Endometrial microvascular endothelial cells (primary cell): ENCODE measurements around the gene MALSU1. TPM values are rescaled to one million over a fixed set of nuclear protein-coding genes. Genes with fewer than 3 reads are reported as not detected.

ENCODE experiments used
- in situ Hi-C: cut with HindIII; loops from 2 replicates; pipeline ENCODE4 v1.10.0; 2017; ENCODE audit warnings: low sequenced_read_pairs, low pct_unique_long_range_greater_than_20kb; ENCODE audit errors: inconsistent ontology term
- total RNA-seq: library from RNA; depleted of rRNA; stranded (reverse); fragments of >200 nt; gene quantifications from one replicate; pipeline ENCODE4 v1.2.3, GENCODE V29; 2015; ENCODE audit errors: inconsistent ontology term

MALSU1 gene
- total RNA-seq, 1 donor from 2014 or later, result 77.7 TPM

- in situ Hi-C loops, result no loop called here
These were observed 32.0 kb downstream of the MALSU1 start for GRCh38 chr7:23331132-23331531.

- in situ Hi-C loops, result no loop called here
These were observed 33.1 kb downstream of the MALSU1 start for GRCh38 chr7:23332193-23332592.

DNA sequence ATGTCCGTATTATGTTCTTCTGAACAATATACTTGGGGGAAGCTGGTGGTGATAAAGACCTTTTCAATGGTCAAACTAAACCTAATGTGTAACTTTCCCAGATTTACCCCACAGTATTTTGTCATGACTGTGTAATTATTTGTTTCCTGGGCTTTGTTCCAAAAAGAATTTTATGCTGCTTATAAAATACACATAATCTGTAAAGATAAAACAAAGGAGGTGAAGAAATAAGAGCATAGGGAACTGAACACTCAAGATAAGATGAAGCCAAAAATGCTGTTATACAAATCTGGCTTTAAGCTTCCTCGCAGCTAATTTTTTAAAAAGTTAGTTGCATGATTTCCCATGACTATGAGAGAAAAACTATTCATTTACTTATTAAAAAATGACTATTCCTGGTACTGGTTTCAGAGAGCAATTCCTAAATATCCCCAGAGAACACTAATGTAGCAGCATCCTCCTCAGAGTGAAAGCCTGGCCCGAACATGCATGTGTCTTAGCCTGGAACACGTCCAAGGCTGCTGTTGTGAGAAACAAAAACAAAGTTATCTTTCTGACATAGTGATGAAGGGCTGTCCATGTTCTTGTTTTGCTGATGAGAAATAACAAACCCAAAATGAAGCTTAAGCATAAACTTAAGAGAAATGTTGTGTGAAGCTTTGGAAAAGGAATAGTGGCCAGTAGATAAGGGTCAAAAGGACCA is 33.9 kb downstream of the MALSU1 start:
- in situ Hi-C loops, result no loop called here

- in situ Hi-C loops, result no loop called here
These were observed 34.6 kb downstream of the MALSU1 start for GRCh38 chr7:23333671-23334246.

DNA sequence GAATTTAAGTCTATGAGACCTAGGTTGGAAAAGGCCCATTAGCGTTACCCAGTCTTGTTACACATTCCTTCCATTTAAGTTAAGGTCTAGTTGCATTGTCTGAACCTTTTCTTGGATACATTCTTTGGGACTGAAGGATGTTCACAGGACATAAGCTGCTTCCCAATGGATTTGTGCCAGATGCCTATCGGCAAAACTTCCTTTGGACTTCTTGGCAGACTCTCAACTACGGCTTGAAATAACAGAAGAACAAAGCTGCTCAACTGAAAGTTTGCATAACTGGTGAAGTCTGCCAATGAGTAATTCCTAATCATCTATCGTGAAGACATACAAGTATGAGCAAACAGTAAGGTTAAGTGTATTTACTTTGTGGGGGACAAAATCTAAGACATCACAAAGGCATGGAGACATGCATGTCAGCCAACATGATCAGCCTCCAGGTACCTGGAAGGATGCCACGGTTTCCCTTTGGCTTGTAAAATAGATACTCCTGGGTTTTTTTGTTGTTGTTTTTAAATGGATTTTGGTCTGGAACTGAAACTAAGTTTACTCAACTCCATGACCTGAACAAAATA is 35.4 kb downstream of the MALSU1 start:
- in situ Hi-C loops, result no loop called here

- in situ Hi-C loops, result no loop called here
These were observed 36.0 kb downstream of the MALSU1 start for GRCh38 chr7:23335136-23335535.

- in situ Hi-C loops, result no loop called here
These were observed 36.5 kb downstream of the MALSU1 start for GRCh38 chr7:23335621-23336020.

DNA sequence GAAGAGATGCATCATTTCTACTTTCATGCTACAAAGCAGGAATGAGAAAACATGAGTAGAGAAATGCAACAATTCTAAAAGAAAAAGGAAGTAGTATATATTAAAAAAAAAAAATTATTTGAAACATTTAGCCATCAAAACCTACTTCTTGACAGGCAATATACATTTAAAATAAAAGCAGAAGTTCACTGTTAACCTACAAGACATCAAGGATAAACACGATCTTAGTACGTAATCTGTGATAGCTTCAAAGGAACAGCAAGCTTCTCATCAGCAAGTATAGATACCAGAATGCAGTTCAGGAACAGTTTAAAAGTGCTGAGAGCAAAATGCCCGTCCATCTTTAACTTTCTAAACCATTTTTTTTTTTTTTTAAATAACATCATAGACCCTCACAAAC is 36.9 kb downstream of the MALSU1 start:
- in situ Hi-C loops, result no loop called here

DNA sequence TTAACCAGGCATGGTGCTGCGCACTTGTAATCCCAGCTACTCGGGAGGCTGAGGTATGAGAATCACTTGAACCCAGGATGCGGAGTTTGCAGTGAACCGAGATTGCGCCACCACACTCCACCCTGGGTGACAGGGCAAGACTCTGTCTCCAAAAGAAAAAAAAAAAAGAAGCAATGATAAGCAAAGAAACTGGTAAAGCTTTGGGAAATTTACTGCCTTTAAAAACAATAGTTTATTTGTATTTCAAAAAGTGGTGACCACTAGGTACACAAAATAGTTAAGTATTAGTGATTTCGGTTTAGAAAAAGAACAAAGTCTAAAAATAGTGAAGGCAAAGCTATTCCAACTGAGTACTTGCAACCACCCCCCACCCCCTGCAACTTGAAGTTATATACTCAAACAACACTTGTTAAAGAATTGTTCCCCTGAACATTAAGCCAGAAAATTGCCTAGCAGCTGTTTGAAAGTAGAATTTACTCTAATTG is 37.7 kb downstream of the MALSU1 start:
- in situ Hi-C loops, result no loop called here

DNA sequence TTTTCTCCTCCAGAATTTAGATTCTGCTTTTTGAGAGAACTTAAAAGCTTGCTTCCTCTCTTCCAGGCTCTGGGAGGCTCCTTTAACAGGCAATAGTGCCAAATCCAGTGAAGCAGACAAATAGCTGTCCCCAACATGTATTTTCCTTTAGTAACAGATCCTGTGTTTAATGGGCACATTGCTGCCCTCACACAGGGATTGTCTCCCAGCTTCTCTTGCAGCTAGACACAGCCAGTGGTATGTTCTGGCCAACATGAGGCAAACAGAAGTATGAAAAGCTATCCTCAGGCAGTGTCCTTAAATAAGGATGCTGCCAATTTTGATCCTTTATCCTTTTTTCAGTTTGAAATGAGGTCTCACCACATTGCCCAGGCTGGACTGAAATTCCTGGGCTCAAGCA is 38.2 kb downstream of the MALSU1 start:
- in situ Hi-C loops, result no loop called here

- in situ Hi-C loops, result no loop called here
These were observed 39.3 kb downstream of the MALSU1 start for GRCh38 chr7:23338439-23338838.

DNA sequence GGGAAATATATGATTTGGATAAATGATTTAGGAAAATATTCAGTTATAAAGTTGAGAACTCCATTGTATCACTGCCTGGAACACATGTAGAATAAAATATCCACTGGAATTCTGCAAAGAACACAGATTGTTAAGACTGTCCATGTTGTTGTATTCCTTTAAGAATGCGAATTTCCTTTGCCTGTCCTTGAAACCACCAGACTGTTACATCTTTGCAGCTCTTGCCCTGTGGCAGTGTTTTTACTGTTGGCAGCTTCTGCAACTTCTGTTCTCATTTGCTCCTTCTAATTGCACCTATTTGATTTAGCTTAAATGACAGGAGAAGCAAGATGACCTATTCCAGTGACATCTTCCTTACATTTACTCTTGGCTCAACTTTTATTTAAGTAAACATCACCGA is 39.7 kb downstream of the MALSU1 start:
- in situ Hi-C loops, result no loop called here

DNA sequence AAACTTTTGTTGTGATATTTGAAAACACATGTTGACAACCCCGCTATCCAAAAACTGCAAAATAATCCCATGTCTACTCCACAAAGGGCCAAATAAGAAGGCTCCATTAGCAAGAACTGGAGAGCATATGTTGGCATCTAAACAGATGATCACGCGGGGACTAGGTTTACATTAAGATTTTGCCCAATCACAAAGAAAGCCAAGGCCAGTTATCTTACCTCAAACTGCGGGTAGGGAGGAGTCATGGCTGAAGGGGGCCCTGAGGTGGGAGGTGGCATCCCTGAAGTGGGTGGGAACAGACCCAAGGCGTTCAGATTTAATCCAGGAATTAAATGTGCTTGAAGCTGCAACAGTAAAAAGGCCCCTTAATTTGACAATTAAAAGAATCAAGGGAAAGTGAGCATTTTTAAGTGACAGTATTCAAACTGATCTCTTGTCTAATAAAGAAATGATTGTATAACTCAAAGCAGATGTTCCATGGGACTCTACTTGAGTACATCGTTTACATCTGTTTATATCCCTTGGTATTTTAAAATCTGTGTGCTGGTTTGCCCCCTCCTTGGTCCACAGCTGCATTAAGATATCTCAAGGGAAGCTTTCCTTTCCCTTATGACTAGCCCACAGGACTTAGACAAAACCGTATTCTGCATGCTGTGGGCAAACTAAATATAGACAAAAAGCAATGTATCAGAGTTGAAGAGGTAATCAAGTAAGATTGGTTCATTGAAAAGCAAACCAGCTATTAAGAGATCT is 42.9 kb downstream of the MALSU1 start:
- in situ Hi-C loops, result no loop called here

DNA sequence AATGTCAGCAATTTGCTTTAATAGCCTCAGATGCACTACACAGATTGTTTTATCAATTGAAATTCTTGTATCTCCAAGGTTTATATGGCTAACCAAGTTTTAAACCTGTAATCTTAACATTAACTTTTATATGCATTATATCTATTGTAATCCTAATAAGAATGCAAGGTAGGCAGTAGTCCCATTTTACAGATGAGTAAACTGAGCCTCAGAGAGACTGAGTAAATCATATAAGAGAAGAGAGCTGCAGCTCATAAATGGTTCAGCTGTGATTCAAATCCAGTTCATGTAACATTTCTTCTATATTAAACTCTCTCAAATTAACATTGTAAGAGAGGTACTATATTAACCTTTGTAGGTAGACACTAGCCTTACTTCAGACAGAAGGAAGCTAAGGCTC is 44.0 kb downstream of the MALSU1 start:
- in situ Hi-C loops, result no loop called here

DNA sequence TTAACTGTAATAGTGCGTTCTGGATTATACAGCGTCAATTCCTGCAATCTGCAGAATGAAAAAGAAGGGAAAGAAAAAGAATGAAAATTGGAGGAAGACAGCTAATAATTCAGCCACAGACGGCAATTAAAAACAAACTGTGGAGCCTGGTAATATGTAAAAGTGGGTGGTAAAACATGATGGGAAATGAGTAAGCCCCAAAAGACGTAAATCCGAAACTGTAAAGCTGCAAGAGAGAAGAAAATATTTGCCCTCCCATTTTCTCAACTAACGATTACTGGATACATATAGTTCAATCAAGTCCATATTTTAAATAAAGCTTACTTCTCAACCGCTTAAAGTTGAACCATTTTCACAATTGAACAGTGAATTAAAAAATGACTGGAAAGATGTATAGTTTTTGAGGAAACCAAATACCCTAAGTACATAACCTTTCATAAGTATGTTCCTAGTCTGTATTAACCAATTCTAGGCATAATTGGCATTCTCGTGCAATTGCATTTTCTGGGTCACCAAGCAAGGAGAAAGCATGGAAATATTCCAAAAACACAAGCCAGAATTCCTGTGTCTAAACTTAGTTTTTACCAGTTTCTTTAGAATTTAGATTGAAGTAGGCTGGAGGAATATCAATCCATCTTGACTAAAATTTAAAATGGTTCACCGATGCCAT is 44.8 kb downstream of the MALSU1 start:
- in situ Hi-C loops, result no loop called here

DNA sequence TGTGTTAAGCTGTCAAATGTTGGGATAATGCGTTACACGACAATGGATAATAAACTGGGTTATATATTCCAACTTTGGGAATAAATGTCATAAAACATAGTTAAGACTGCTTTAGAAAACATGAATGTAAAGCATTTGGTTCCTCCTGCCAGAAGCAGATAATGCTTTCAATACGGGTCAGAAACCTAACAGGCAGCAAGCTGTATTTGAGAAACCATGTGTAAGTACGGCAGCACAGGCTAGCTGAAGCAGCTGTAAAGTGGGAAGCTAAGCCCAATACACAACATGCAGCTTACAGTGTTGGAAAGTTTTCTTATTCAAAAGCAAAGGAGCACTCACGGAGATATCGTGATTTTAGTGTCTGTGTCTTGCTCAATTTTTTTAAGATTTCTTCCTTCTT is 46.5 kb downstream of the MALSU1 start:
- in situ Hi-C loops, result no loop called here

DNA sequence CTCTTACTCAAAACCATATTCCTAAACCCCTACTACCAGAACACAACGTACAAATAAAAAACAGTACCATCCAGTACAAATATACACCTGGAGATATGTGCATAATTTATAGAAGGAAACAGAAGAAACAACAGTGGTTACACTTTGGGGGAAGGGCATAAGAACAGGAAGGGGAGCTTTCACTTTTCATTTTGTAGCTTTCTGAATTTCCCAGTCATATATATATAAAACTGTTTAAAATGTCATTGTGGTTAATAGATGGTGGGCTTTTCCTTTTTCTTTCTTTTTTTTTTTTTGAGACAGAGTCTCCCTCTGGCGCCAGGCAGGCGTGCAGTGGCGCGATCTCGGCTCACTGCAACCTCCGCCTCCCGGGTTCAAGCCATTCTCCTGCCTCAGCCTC is 47.2 kb downstream of the MALSU1 start:
- in situ Hi-C loops, result no loop called here

DNA sequence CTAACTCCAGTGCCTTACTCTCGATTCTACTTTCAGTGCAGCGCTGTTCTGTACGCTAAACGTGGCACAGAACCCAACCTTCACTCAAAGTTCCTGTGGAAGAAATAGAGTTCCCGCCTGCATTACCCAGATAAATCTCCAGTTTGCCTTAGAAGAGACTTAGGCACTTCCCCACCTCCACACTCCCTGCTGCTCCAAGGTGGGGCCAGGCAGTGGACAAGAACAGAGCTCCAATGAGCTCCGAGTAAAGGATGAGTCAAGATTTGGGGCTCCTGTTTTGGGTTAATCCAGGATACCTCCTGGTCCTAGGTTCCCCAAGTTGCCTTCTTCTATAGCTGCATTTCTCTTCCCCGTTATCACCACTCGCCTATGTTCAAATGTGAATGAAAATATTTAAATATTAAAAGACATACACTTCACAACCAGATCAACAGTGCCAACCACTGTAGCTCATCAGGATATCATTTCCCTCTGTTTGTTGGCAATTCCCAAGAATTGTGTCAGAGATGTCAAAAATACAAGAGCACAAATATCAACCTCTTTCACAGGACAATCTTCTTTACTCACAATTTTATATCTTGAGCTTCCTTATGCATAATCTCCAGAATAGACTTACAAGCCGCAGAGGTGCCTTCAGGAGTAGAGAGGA is 48.0 kb downstream of the MALSU1 start:
- in situ Hi-C loops, result no loop called here

GRCh38 chr7:23347682-23348180 is 48.6 kb downstream of the MALSU1 start:
- in situ Hi-C loops, result no loop called here
